H1 (cell line): ENCODE measurements around the gene RPL28.

ENCODE experiments used
- CHD1 ChIP-seq: IDR thresholded peaks from 2 replicates; pipeline ENCODE4 v1.6.1; 2012; ENCODE audit warnings: low read depth, low read length, improper control_type of control experiment
- EZH2 ChIP-seq: fragments of 200-600 bp; sonication (generic); IDR thresholded peaks from 2 replicates; pipeline ENCODE4 v1.7.1; 2012; ENCODE audit warnings: low read depth, mild to moderate bottlenecking, moderate library complexity, low read length, inconsistent platforms; ENCODE audit not compliant: severe bottlenecking
- SP1 ChIP-seq: IDR thresholded peaks from 2 replicates; pipeline ENCODE4 v1.6.1; 2011; ENCODE audit warnings: low read depth, low read length
- SRF ChIP-seq: IDR thresholded peaks from 2 replicates; pipeline ENCODE4 v1.6.1; 2011; ENCODE audit warnings: mild to moderate bottlenecking, low read depth, low read length, moderate library complexity
- TAF1 ChIP-seq: IDR thresholded peaks from 2 replicates; pipeline ENCODE4 v1.6.1; 2011; ENCODE audit warnings: mild to moderate bottlenecking, low read depth, low read length
- YY1 ChIP-seq: IDR thresholded peaks from 2 replicates; pipeline ENCODE4 v1.6.1; 2011; ENCODE audit warnings: low read depth, mild to moderate bottlenecking, low read length
- TF ChIP-seq, protein P1 (sequence below), 3 experiments: IDR thresholded peaks; 1 replicate in 2 of 3; 2 replicates in 1 of 3; pipeline versions ENCODE4 v1.5.1 to v1.6.1; 2011; ENCODE audit warnings: low read length in 3 of 3, mild to moderate bottlenecking in 3 of 3, inconsistent platforms in 2 of 3, low read depth in 1 of 3, moderate library complexity in 1 of 3; ENCODE audit not compliant: insufficient read depth in 1 of 3; ENCODE audit errors: control extremely low read depth in 1 of 3

DNA sequence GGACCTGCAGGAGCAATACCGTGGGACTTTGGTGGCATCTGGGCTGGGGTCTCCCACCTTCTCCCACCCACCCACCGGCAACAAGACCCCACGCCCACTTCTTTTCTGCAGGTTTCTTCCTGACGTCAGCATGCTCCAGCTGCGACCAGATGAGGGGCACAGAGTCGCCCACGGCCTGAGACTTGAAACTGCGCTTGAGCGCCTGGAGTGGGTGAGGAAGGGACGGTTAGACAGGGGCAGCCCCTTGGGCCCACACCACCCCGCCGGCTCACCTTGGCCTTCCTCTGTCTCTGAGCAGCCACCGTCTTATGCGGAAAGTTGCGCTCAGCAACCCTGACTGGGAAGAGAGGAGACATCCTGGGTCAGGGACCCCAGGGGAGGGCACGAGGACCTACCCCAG, 24.8 kb upstream of the RPL28 start:
- TF ChIP-seq, protein P1, sequence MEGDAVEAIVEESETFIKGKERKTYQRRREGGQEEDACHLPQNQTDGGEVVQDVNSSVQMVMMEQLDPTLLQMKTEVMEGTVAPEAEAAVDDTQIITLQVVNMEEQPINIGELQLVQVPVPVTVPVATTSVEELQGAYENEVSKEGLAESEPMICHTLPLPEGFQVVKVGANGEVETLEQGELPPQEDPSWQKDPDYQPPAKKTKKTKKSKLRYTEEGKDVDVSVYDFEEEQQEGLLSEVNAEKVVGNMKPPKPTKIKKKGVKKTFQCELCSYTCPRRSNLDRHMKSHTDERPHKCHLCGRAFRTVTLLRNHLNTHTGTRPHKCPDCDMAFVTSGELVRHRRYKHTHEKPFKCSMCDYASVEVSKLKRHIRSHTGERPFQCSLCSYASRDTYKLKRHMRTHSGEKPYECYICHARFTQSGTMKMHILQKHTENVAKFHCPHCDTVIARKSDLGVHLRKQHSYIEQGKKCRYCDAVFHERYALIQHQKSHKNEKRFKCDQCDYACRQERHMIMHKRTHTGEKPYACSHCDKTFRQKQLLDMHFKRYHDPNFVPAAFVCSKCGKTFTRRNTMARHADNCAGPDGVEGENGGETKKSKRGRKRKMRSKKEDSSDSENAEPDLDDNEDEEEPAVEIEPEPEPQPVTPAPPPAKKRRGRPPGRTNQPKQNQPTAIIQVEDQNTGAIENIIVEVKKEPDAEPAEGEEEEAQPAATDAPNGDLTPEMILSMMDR (IDR thresholded peaks at IDR 0.05; ENCODE audit: control extremely low read depth in 1 of 3, insufficient read depth in 1 of 3, low read depth in 1 of 3, low read length in 3 of 3): no peak
- no peak for TF ChIP-seq EZH2
- TF ChIP-seq CHD1: no peak
- no peak for TF ChIP-seq TAF1
- no peak for TF ChIP-seq SRF
- TF ChIP-seq YY1: no peak
- no peak for TF ChIP-seq SP1
